Astrocyte of the cerebellum (primary cell): Measurements from ENCODE around the gene RAPGEF4.

Experiments used
- DNase-seq: peaks from one replicate; pipeline ENCODE4 v3.0.0-alpha.2; 2011; ENCODE audit warnings: low read depth
- H3K4me3 ChIP-seq: 2 replicates; pipeline ENCODE4 v1.5.1; 2011; ENCODE audit warnings: mild to moderate bottlenecking, low read depth, low read length, moderate library complexity
- in situ Hi-C: cut with HindIII; loops from 2 replicates; pipeline ENCODE4 v1.10.0; 2017; ENCODE audit warnings: low sequenced_read_pairs
- TF ChIP-seq, protein P1 (sequence below): IDR thresholded peaks from 2 replicates; pipeline ENCODE4 v1.5.1; 2012; ENCODE audit warnings: low read length, low read depth, moderate library complexity, mild to moderate bottlenecking; ENCODE audit errors: missing control alignments

RAPGEF4 gene

DNA sequence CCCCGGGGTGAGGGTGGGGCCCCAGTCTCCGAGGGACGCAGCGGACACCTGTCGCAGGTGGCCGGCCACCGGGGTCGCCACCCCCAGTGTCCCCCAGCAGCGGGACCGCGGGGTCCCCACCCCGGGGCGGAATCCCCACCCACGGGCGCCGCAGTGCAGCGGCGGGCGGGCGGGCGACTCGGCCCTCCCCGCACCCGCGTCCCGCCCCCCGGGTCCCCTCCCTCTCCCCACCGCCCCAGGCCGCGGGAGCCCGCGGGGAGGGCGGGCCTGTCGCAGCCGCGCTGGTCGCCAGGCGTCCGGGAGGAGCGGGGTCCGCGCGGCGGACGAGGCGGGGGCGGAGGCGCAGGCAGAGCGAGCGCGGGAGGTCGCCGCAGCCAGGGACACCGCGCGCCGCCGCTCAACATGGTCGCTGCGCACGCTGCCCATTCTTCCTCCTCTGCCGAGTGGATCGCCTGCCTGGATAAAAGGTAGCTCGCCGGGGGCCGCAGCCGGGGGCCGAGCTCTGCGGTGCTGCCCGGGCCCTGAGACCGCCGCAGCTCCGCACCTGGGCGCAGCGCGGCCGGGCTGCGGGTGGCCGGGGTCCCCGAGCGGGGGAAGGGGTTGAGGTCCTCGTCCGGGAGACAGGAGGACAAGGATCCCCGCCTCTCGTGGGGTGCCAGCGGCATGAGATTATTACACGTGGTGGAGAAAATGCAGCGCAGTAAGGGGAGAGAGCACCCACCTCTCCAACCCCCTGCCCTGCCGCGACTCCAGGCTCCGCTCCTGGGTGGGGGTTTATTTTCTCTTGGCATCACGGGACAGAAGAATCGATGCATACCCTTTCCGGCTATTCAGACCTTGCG lies at the start of gene RAPGEF4:
RAPGEF4 (plus strand) TSS at position 264 of the 842 bp plus-strand sequence; CDS start at position 403, 139 bp downstream.
- in situ Hi-C loops = no loop called here
- TF ChIP-seq, protein P1, sequence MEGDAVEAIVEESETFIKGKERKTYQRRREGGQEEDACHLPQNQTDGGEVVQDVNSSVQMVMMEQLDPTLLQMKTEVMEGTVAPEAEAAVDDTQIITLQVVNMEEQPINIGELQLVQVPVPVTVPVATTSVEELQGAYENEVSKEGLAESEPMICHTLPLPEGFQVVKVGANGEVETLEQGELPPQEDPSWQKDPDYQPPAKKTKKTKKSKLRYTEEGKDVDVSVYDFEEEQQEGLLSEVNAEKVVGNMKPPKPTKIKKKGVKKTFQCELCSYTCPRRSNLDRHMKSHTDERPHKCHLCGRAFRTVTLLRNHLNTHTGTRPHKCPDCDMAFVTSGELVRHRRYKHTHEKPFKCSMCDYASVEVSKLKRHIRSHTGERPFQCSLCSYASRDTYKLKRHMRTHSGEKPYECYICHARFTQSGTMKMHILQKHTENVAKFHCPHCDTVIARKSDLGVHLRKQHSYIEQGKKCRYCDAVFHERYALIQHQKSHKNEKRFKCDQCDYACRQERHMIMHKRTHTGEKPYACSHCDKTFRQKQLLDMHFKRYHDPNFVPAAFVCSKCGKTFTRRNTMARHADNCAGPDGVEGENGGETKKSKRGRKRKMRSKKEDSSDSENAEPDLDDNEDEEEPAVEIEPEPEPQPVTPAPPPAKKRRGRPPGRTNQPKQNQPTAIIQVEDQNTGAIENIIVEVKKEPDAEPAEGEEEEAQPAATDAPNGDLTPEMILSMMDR = no peak
- peak within 1 kb of the TSS; percentile 42 for H3K4me3 ChIP-seq
- no peak for DNase-seq

DNA sequence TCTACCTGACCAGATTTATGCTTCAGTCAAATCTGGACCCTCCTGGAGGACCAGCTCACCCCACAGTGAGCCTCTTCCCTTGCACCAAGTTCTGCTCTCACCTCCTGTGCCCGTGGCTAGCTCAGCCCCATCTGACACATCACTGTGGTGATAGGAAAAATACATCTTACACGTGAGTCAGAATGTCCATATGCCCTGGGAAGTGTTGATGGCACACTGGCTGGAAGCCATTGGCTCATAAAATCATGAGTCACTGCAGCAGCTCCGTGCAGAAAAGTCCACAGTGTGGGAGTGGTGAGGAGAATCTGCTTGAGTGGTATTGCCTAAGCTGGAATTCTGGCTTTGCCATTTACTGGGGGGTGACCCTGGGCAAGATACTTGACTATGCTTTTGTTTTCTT lies 42.6 kb upstream of the RAPGEF4 start:
- peak; percentile 90 for DNase-seq
- H3K4me3 ChIP-seq = no peak overlapping the region
- TF ChIP-seq, protein P1 = no peak
- in situ Hi-C loops = no loop called here

DNA sequence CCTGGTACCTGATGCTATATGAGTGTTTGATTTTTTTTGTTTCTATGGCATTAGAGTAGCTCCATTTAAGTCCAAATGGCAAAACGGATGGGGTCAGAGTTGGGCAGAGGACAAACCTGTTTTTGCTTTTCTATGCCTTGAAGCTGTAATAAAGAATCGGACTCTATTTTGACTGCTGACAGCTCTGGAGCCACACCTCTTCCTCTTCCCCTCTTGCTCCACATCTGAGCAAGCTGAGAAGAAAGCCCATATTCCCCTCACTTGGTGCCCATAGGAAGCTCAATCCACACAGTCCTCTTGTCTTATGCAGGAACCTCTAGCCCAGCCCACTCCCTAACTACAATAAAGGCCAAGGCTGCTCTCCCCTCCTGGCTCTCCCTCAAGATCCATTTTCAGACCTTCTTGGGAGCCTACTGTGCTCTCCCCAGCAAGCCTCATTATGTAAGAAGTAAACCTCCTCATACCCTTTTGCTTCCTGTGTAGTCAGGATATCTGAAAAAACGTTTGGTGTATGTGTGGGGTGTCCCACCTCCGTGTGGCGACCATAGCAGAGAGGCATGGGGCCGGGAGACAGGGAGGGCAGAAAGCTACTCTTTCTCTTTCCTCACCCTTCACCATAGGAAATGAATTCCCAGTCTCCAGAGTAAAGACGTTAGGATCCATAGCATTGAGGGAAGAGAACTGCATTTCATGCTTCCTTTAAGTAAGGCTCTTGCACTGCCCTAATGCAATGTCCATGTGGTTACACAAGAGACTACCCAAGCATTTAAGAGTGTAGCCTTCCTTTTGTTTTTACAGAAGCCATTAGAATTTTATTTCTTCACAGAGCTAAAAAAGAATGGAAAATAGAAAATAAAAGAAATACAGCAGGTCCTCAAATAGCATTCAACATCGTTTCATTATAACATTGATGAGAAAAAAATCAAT lies 41.9 kb upstream of the RAPGEF4 start:
- TF ChIP-seq, protein P1 = no peak
- in situ Hi-C loops = no loop called here
- no peak overlapping the region for H3K4me3 ChIP-seq
- no peak for DNase-seq

DNA sequence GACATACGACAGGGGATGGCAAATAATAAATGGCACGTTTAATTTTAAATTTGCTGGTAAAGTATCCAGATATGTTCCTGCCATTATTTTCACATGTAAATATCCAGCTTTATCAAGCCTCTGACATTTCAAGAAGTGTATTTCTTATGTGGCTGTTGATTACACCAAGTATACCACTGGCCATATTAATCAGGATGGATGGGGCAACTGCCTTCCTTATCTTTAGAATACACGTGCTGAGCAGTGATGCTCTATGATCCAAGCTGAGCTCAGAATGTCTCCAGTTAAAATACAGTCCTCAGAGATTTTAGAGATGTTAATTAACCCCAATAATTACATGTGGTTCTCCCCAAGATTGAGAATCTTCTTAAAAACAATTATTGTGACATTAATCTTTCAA lies 38.3 kb upstream of the RAPGEF4 start:
- in situ Hi-C loops = no loop called here
- no peak for DNase-seq

DNA sequence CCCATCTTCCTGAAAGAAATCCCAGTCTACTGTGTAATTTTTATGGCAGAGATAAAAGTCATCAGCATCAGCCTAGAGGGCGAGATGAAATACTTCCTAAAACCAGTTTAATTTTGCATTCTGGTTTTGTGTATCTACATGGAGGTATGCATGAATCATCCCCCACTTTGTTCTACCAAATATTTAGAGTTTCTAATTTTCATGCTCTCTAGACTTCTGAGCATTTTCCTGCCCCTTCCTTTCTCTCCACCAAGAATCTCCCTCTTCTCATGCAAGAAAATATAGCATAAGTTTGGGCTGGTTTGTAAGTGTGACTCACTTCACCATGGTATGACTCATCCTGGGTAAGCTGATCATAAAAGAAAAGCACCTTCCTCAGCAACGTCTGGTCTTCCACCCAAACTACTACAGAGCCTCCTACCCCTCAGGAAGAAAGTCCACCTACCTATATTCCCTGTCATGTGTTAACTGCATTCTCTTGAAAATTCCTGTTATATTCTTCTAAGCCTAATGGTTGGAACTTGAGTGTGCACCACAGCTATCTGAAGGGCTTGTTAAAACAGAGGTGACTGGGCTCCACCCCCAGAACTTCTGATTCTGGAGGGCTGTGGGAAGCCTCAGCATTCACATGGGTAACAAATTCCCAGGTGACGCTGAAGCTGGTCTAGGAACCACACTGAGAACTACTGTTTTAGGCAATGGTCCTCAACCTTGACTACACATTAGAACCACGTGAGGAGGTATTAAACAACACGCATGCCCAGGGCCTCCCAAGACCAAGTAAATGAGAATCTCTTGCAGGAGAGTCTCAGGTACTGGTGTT lies 37.4 kb upstream of the RAPGEF4 start:
- TF ChIP-seq, protein P1 = no peak
- H3K4me3 ChIP-seq = no peak overlapping the region
- DNase-seq = peak; percentile 69
- in situ Hi-C loops = no loop called here

More for the DNA sequence above, 38.3 kb upstream of the RAPGEF4 start:
- no peak overlapping the region for H3K4me3 ChIP-seq
- TF ChIP-seq, protein P1 = no peak

DNA sequence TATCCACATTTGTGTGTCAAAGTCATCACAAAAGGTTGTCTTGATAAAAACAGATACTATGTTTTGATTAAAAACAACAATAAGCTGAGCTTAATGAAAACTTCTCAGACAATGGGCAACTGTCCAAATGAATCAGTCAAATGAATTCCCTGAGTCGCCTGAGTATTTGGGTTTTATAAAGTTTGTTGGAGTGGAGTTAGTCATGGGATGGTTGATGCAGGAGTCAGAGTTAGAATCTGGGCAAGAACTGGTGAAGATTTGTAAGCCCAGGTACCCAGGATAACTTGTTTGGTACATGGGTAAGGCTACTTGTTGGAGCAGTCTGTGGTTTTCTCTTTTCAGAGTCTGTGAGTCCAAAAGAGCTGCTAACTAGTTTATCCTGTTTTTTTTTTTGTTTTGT lies 34.4 kb upstream of the RAPGEF4 start:
- in situ Hi-C loops = no loop called here
- DNase-seq = peak; percentile 46
- TF ChIP-seq, protein P1 = no peak
- no peak overlapping the region for H3K4me3 ChIP-seq
